HL-60 (cell line): ENCODE data around the gene PDK2.

Experiments
- DNase-seq, 2 experiments: peaks; one replicate each; pipeline ENCODE4 v3.0.0-alpha.2; 2010 to 2020; ENCODE audit warnings: low read depth in 1 of 2, low spot score in 1 of 2
- H3K27ac ChIP-seq: fragments of 250-450 bp; sonication (Bioruptor Pico); replicated peaks from 2 replicates; pipeline ENCODE4 v1.5.1; 2020; ENCODE audit warnings: mild to moderate bottlenecking, moderate library complexity
- H3K27me3 ChIP-seq: fragments of 250-450 bp; sonication (Bioruptor Pico); 2 replicates; pipeline ENCODE4 v1.5.1; 2021; ENCODE audit warnings: mild to moderate bottlenecking, moderate library complexity; ENCODE audit not compliant: insufficient read depth, poor library complexity, severe bottlenecking
- H3K4me3 ChIP-seq: replicated peaks from 2 replicates; pipeline ENCODE4 v1.5.1; 2011; ENCODE audit warnings: mild to moderate bottlenecking, control low read depth, low read length; ENCODE audit not compliant: insufficient read depth
- CTCF ChIP-seq: IDR thresholded peaks from one replicate; pipeline ENCODE4 v1.5.1; 2011; ENCODE audit warnings: low read length, control low read depth, inconsistent platforms; ENCODE audit not compliant: insufficient read depth
- GABPA ChIP-seq: IDR thresholded peaks from 2 replicates; pipeline ENCODE4 v1.6.1; 2012; ENCODE audit warnings: low read depth
- POLR2AphosphoS5 ChIP-seq: IDR thresholded peaks from 2 replicates; pipeline ENCODE4 v1.6.1; 2012; ENCODE audit warnings: low read depth
- REST ChIP-seq: IDR thresholded peaks from 2 replicates; pipeline ENCODE4 v1.6.1; 2012; ENCODE audit warnings: low read depth; ENCODE audit not compliant: insufficient replicate concordance
- SPI1 ChIP-seq: IDR thresholded peaks from 2 replicates; pipeline ENCODE4 v1.6.1; 2012; ENCODE audit warnings: low read depth, mild to moderate bottlenecking, borderline replicate concordance

Gene PDK2

GRCh38 chr17:50055426-50056216 is 39.5 kb upstream of the PDK2 start, which contains the start of gene ITGA3:
Gene ITGA3, plus strand, starts transcription at chr17:50056110. Its CDS starts 330 bp downstream, at chr17:50056440.
- Histone ChIP-seq H3K27ac (no peak within 1 kb of the TSS), H3K4me3 (peak within 1 kb of the TSS; percentile 22), H3K27me3 (peaks cover 62% of the 10 kb centered on the region)
- TF ChIP-seq GABPA (no peak), CTCF (no peak), SPI1 (no peak), POLR2AphosphoS5 (no peak), REST (no peak)
- no peak for DNase-seq

GRCh38 chr17:50056217-50056960 is 38.8 kb upstream of the PDK2 start:
- peak in 1 of 2 experiments; percentile 26 for DNase-seq
- TF ChIP-seq POLR2AphosphoS5: no peak
- Histone ChIP-seq H3K27ac (no peak overlapping the region), H3K27me3 (peaks cover 62% of the 10 kb centered on the region), H3K4me3 (peak overlapping the region; percentile 22)

- no peak for DNase-seq
- Histone ChIP-seq H3K27ac (no peak overlapping the region), H3K4me3 (no peak overlapping the region), H3K27me3 (peaks cover 62% of the 10 kb centered on the region)
- TF ChIP-seq CTCF (no peak), POLR2AphosphoS5 (no peak), REST (no peak), GABPA (no peak), SPI1 (no peak)
These were observed 38.2 kb upstream of the PDK2 start for GRCh38 chr17:50056961-50057330.

GRCh38 chr17:50057521-50057991 is 37.6 kb upstream of the PDK2 start:
- no peak overlapping the region for H3K27ac ChIP-seq
- no peak overlapping the region for H3K4me3 ChIP-seq
- no peak for TF ChIP-seq SPI1
- no peak for TF ChIP-seq CTCF
- TF ChIP-seq REST: no peak
- no peak for TF ChIP-seq GABPA
- no peak for TF ChIP-seq POLR2AphosphoS5
- peaks cover 62% of the 10 kb centered on the region for H3K27me3 ChIP-seq
- no peak for DNase-seq
